ENCODE data around the gene TOMM70.

DNA sequence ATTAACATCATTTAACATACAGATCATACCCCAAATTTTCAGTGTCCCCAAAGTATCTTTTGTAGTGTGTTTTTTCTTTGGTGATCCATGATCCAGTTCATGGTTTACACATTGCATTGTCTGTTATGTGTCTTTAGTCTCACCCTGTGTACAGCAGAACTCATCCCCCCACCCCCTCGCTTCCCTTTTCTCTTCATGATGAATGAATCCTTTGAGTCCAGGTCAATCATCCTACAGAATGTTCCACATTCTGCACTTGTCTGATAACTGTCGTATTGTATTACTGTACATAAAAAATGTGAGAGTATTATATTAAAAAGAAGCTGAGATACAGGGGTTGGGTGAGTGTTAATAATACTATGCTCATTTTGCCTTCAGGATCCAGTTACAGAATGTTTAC lies 80.9 kb downstream of the TOMM70 start:
- TF ChIP-seq POLR2A (IDR thresholded peaks at IDR 0.05) (no peak), CTCF (IDR thresholded peaks at IDR 0.05 in 8 of 11, conservative IDR thresholded peaks at IDR 0.05 in 3 of 11) (no peak)
